ENCODE results near the gene ARHGAP26.
A peak's percentile ranks its signal among the peaks of the same experiment; 100 is the strongest.

Gene ARHGAP26

GRCh38 chr5:142753116-142753631, 17.0 kb upstream of the ARHGAP26 start:
- DNase-seq = no peak

- DNase-seq = no peak
These were observed 16.1 kb upstream of the ARHGAP26 start for GRCh38 chr5:142754031-142754430.

GRCh38 chr5:142756576-142756975, 13.6 kb upstream of the ARHGAP26 start:
- no peak for DNase-seq

- no peak for DNase-seq
These were observed 12.6 kb upstream of the ARHGAP26 start for GRCh38 chr5:142757564-142757963.

- peak; percentile 83 to 94 (median 87) for DNase-seq
These were observed 11.9 kb upstream of the ARHGAP26 start for GRCh38 chr5:142758062-142758795.

GRCh38 chr5:142758796-142759145, 11.4 kb upstream of the ARHGAP26 start:
- DNase-seq = no peak

GRCh38 chr5:142763701-142764100, 6.5 kb upstream of the ARHGAP26 start:
- DNase-seq = no peak

GRCh38 chr5:142767178-142767577, 3.0 kb upstream of the ARHGAP26 start:
- DNase-seq = no peak

- DNase-seq = peak in 3 of 4 experiments; percentile 21 to 43 (median 33)
These were observed 2.3 kb upstream of the ARHGAP26 start for GRCh38 chr5:142767911-142768310.

- peak; percentile 30 to 83 (median 40) for DNase-seq
These were observed 855 bp upstream of the ARHGAP26 start for GRCh38 chr5:142769251-142769792.

- DNase-seq = peak; percentile 55 to 80 (median 74)
These were observed 753 bp downstream of the ARHGAP26 start for GRCh38 chr5:142770650-142771609.

- no peak for DNase-seq
These were observed 1.5 kb downstream of the ARHGAP26 start for GRCh38 chr5:142771666-142772065.

- DNase-seq = no peak
These were observed 2.5 kb downstream of the ARHGAP26 start for GRCh38 chr5:142772446-142773293.

GRCh38 chr5:142777099-142777498, 6.9 kb downstream of the ARHGAP26 start:
- DNase-seq = peak; percentile 61 to 80 (median 74)

- peak; percentile 59 to 85 (median 69) for DNase-seq
These were observed 7.7 kb downstream of the ARHGAP26 start for GRCh38 chr5:142777850-142778249.

GRCh38 chr5:142779163-142779840, 9.1 kb downstream of the ARHGAP26 start:
- no peak for DNase-seq

GRCh38 chr5:142780871-142781270, 10.7 kb downstream of the ARHGAP26 start:
- DNase-seq = no peak

GRCh38 chr5:142782976-142783530, 12.9 kb downstream of the ARHGAP26 start:
- DNase-seq = peak in 1 of 4 experiments; percentile 25

- DNase-seq = peak; percentile 66 to 83 (median 78)
These were observed 13.6 kb downstream of the ARHGAP26 start for GRCh38 chr5:142783601-142784341.

- peak in 2 of 4 experiments; percentile 36 to 43 for DNase-seq
These were observed 14.3 kb downstream of the ARHGAP26 start for GRCh38 chr5:142784401-142784955.

Data from suppressor macrophage (primary cell).